ENCODE measurements around the gene CNN3. TPM values are rescaled to one million over a fixed set of nuclear protein-coding genes. Genes with fewer than 3 reads are reported as not detected.

CNN3 gene
- total and polyA plus RNA-seq, 7 donors, result 12.4 to 46.2 (median 19.2) TPM

- DNase-seq, result no peak
- Histone ChIP-seq H3K27ac (no peak overlapping the region), H3K4me3 (no peak overlapping the region), H3K4me1 (no peaks in the 10 kb centered on the region), H3K36me3 (ENCODE audit: insufficient read depth in 1 of 2, low read depth in 1 of 2) (no peaks in the 10 kb centered on the region), H3K27me3 (ENCODE audit: insufficient read depth in 3 of 3, low read length in 2 of 3) (no peaks in the 10 kb centered on the region), H3K9me3 (no peaks in the 10 kb centered on the region)
- TF ChIP-seq, protein P1, sequence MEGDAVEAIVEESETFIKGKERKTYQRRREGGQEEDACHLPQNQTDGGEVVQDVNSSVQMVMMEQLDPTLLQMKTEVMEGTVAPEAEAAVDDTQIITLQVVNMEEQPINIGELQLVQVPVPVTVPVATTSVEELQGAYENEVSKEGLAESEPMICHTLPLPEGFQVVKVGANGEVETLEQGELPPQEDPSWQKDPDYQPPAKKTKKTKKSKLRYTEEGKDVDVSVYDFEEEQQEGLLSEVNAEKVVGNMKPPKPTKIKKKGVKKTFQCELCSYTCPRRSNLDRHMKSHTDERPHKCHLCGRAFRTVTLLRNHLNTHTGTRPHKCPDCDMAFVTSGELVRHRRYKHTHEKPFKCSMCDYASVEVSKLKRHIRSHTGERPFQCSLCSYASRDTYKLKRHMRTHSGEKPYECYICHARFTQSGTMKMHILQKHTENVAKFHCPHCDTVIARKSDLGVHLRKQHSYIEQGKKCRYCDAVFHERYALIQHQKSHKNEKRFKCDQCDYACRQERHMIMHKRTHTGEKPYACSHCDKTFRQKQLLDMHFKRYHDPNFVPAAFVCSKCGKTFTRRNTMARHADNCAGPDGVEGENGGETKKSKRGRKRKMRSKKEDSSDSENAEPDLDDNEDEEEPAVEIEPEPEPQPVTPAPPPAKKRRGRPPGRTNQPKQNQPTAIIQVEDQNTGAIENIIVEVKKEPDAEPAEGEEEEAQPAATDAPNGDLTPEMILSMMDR (IDR thresholded peaks at IDR 0.05), result no peak
- intact Hi-C loops (cut with DNase I), result no loop called here
- 40 to 53% (median 43%) methylated on average over 1 of the region's 1 CpG for WGBS, 3 donors
- ATAC-seq, result no peak
Measured at GRCh38 chr1:94851571-94851970, 75.3 kb downstream of the CNN3 start.

Other genes starting within 250 kb of the CNN3 start
- under 1 TPM in 3 of 4 donors, not detected in 1; 0.32 to 0.58 (median 0.39) TPM for gene SLC44A3, start 106.8 kb downstream of the CNN3 start, total RNA-seq
- gene SLC44A3, start 106.8 kb downstream of the CNN3 start, polyA plus RNA-seq, result under 1 TPM in 2 of 3 donors, not detected in 1; 0.04 to 0.14 TPM
- 1 to 10 TPM; 1.8 to 2.7 (median 2.4) TPM for gene ALG14, start 145.8 kb upstream of the CNN3 start, total RNA-seq
- 1 to 10 TPM in 1 of 3 donors, under 1 TPM in 2; 0.48 to 2.1 (median 0.95) TPM for gene ALG14, start 145.8 kb upstream of the CNN3 start, polyA plus RNA-seq
- 10 to 100 TPM; 14.3 to 26.9 (median 20.0) TPM for gene TLCD4, start 190.2 kb upstream of the CNN3 start, total RNA-seq
- 10 to 100 TPM in 1 of 3 donors, 1 to 10 TPM in 1, under 1 TPM in 1; 0.69 to 11.2 (median 4.3) TPM for gene TLCD4, start 190.2 kb upstream of the CNN3 start, polyA plus RNA-seq